HG03175 (cell line): ENCODE results near the gene PEX3.

ENCODE experiments used
- ATAC-seq: cut with Tn5 transposase; IDR thresholded peaks from one replicate; pipeline ENCODE4 v1.9.1; 2021; ENCODE audit warnings: mild to moderate bottlenecking, moderate library complexity; ENCODE audit not compliant: unreplicated experiment

The PEX3 gene

DNA sequence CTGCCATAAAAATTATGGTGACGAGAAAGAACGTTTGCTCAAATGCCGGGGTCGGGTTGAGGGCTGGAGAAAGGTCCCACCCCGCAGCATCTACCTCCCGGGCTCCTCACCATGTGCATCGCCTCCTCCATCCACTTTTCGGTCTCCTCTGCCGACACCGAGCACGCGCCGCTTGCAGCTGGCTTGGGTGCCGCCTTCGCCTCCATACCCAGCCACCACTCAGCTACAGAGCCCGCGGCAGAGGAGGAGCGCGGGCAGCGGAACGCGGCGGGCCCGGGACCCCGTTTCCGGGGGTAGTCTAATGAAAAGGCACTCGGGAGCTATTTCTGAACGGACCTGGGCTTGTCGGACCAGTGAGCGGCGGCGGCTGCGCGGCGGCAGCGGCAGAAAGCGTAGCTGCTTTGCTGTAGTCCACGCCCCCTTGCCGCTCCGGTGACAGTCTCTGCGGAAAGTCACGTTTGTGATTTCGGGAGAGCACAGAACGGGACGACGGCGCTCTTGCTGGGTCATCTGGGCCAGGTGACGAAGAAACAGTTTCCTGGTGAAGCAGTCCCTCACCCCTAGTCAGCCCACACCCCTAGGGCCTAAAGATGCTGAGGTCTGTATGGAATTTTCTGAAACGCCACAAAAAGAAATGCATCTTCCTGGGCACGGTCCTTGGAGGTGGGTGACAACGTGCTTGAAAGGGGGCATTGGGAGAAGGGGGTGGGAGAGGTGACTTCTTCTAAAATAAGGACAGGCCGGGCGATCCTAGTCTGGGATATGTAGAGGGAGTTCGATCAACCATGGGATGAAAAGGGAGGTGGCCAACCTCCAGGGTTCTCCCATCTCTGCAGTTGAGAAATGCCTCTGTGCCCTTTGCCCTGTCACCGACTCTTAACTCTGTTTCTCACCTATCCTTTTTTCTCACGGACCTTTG lies at the start of gene PEX3, which contains the start of gene ADAT2:
PEX3 (plus strand) TSS at position 353 of the 919 bp plus-strand sequence; CDS start at position 591, 238 bp downstream.
ADAT2 (minus strand) TSS at position 243 of the 919 bp plus-strand sequence; CDS start at position 206, 37 bp downstream.
- peak; percentile 95 for ATAC-seq

DNA sequence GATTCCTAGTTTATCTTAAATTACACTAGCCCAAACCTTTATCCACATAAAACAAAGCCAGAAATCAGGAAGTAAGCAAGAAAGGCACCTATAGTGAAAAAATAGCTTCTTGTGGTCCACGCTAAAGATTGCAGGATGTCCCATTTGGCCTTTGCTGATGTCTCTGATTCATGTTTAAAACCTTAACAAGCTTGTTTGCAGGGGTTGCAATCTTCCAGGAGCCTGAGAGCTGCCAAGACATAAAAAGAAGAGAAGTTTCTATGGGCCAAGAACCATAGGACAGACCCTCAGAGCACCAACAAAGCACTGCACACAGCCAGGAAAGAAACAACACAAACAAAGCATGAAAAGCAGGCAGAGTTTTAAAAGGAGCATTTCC lies 49.5 kb upstream of the PEX3 start:
- no peak for ATAC-seq

DNA sequence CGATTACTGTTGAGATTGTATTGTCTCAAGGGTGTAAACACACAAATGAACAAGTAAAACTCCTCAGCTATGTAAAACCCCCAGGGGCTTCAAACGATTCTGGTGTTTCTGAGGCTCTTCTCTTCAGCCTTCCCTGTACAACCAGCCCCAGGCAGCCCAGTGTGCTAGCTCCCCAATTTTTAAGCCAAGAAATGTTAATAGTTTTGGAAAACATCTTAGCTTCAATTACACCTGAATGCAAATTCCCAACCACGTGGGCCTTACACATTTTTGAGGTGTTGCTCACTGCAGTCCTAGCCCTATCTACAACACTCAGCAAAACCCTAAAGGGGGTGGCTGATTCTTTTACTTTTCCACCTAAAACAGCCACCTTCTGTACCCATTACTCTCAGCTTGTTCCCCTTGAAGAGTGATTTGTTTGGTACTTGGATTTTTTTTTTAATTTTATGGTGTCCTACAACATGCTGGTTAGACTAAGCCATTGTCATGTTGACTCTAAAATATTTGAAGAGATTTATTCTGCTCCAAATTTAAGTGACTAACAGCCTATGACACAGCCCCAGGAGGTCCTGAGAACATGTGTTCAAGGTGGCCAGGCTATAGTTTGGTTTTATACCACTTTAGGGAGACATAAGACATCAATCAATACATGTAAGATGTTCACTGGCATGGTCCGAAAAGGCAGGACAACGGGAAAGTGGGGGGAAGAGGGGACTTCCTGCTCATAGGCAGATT lies 48.8 kb upstream of the PEX3 start:
- ATAC-seq = no peak

DNA sequence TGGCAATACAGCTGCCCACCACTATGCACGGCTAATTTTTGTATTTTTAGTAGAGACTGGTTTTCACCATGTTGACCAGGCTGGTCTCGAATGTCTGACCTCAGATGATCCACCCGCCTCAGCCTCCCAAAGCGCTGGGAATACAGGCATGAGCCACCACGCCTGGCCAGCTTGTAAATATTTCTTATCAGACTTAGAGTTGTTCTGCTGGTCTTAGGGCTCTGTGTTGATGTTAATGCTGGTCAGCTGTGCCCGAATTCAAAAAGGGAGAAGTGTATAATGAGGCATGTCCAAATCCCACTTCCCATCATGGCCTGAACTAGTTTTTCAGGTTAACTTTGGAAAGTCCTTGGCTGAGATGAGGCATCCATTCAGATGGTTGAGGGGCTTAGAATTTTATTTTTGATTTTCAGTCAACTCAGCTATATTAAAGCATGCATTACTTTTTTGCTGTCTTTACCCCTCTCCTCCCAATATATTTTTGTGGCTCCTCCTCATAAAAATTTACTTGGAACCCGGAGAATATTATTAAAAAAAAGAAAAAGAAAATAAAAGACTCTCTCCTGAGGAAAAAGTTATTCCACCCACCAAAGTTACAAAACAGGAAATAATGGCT lies 47.8 kb upstream of the PEX3 start:
- no peak for ATAC-seq

- ATAC-seq = no peak
Observed at GRCh38 chr6:143405373-143406154, 45.0 kb upstream of the PEX3 start.

DNA sequence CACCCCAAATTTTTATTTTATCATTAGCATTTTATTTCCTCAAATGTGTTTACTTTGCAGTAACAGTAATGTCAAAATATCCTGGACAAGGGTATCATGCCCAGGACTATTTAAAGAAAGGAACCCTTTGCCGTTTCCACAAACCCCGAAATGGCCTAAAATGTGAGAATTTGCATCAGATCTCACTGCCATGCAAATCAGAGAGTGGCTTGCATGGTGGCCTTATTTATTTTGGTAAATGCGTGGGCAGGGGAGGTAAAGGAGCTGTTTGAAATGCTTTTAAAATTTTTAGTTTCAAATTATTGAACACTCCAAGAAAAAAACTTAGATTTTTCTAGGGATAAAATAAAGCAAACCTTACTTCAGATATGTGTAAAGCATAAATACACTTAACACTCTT lies 43.9 kb upstream of the PEX3 start:
- ATAC-seq = peak; percentile 49

DNA sequence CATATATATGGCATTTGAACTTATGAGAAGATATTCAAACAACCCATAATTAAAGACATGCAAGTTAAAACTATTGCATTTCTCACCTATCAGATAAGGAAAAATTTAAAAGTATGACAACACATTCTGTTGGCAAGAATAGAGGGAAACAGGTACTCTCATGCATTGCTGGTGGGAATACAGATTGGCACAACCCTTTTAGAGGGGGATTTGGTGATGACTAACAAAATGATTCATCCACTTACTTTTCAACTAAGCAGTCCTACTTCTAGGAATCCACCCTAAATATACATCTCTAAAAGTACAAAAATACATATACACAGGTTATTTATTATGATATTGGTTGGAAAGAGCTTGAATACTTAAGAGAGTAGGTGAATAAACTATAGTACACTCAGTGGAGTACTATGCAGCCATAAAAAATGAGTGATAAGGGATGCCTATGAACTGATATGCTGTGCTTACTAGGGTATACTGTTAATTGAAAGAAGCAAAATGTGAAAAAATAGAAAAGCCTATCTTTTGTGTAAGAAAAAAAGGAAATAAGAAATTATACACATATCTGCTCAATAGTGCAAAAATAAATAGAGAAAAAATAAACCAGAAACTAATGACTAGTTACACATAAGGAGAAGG lies 42.3 kb upstream of the PEX3 start:
- ATAC-seq = no peak

- no peak for ATAC-seq
Observed at GRCh38 chr6:143408787-143409162, 41.8 kb upstream of the PEX3 start.

- no peak for ATAC-seq
Observed at GRCh38 chr6:143410859-143411270, 39.7 kb upstream of the PEX3 start.

GRCh38 chr6:143414769-143415168 lies 35.8 kb upstream of the PEX3 start:
- ATAC-seq = no peak

DNA sequence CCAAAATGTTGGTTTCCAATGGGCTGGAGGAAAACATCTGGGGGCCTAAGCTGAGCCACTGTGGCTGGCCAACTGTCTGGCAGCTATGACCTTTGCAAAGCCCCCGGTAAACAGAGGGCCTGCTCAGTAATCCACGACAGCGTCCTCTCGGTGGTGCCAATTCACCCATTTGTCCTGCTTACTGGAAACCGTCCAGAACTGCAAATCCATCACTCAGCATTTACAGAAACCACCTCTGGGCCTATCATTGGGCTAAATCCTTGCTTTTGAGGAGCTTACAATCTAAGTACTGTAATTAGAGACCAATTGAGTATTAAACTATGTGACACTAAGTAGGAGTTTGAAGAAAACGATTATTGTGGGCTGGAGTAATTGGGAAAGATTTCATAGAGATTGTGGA lies 31.1 kb upstream of the PEX3 start:
- ATAC-seq = no peak

GRCh38 chr6:143426026-143426425 lies 24.6 kb upstream of the PEX3 start:
- no peak for ATAC-seq

DNA sequence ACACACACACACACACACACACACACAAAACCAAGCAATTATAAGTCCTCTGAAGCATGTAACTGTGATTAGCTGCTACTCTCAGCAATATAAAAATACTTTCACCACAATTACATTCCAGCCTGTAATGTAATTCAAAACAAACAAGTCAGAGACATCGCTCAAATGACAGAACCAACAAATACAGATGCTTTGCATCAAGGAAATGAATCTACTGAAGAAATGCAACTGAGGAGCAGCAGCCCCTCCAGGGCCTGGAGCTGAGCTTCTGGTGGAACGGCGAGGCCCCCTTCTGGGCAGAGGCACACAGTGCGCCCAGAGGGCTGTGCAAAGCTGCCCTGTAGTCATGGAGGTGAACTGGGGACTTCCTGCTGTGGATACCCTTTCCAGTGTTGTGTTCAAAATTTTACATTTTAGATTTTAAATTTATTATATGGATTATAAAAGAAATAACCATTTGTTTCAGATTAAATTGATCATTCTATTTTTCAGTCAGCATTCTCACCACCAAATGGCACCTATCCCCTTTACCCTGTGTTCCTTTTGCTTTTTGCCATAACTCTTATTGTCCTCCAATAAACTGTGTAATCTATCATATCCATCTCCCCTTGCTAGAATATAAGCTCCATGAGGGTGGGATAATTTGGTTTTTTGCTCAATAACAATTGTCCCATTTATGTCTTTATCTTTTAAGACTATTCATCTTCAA lies 23.3 kb upstream of the PEX3 start:
- peak; percentile 100 for ATAC-seq

- no peak for ATAC-seq
Observed at GRCh38 chr6:143429970-143430369, 20.6 kb upstream of the PEX3 start.

DNA sequence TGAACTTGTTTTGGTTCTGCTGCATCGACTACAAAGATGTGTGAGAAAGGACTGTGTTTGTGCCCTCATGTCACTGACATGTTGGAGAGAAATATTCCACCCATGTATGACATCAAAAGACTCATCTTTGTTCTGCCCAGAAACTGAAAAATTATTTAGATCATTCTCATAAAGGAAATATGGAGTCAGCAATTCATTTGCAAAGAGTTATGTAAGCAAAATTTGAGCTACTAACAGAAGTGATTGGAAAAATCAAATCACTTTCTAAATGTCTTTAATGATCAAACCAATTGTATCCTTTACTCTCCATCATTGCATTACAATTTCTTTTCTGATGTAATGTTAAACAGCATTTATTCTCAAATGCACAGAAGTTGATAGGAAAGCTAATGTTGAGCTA lies 19.4 kb upstream of the PEX3 start:
- no peak for ATAC-seq

- ATAC-seq = no peak
Observed at GRCh38 chr6:143432588-143432987, 18.0 kb upstream of the PEX3 start.

DNA sequence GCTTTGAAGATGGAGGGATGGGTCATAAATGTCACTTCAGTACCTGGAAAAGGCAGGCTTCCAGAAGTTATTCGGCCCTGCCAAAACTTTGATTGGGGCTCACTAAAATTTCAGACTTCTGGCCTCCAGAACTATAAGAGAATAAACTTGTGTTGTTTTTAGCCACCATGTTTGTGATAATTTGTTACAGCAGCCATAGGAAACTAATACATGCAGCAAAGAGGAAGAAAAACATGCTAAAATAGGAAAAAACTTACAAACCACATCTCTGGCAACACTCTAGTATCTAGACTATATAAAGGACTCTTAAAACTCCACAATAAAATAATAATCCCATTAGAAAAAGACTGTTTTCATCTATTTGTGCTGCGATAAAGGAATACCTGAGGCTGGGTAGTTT lies 9.6 kb upstream of the PEX3 start:
- no peak for ATAC-seq

DNA sequence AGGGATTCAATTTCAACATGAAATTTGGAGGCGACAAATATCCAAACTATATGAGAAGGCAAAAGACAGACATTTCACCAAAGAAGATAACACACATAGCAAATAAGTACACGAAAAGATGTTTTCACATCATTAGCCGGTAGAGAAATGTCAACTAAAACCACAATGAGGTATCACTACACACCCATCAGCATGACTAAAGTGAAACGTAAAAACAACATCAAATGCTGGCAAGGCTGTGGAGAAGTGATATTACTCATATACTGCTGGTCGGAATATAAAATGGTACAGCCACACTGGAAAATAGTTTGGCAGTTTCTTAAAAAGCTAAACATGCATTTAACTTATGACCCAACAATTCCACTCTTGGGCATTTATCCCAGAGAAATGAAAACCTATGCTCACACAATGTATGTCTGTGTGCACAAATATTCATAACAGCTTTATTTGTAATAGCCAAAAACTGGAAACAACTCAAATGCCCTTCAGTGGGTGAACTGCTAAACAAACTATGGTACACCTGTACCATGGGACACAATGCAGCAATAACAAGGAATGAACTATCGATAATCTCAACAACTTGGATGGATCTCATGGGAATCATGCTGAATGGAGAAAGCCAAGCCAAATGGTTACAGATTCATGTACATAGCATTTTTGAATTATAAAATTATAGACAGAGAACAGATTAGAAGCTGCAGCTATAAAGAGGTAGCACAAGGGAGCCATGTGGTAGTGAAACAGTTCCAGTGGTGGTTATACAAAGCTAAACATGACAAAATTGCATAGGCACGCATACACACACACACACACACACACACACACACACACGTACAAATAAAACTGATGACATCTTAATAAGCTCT lies 8.7 kb upstream of the PEX3 start:
- ATAC-seq = no peak

GRCh38 chr6:143443096-143443495 lies 7.5 kb upstream of the PEX3 start:
- no peak for ATAC-seq
